Karpas-422 (cell line): ENCODE data around the gene SH2D7. TPM values are rescaled to one million over a fixed set of nuclear protein-coding genes. Genes with fewer than 3 reads are reported as not detected.
A peak's percentile ranks its signal among the peaks of the same experiment; 100 is the strongest.

Source experiments
- DNase-seq: peaks from one replicate; pipeline ENCODE4 v3.0.0-alpha.2; 2015
- H2AFZ ChIP-seq: fragments of 200-600 bp; sonication (generic); 2 replicates; pipeline ENCODE4 v1.6.1; 2014; ENCODE audit warnings: antibody characterized with exemption, low read length, mixed read lengths
- H3K27ac ChIP-seq: fragments of 200-600 bp; sonication (generic); 2 replicates; pipeline ENCODE4 v1.5.1; 2014; ENCODE audit warnings: mild to moderate bottlenecking, low read length, moderate library complexity
- H3K27me3 ChIP-seq: fragments of 200-600 bp; sonication (generic); 2 replicates; pipeline ENCODE4 v1.6.1; 2014; ENCODE audit warnings: low read length, mixed read lengths
- H3K36me3 ChIP-seq: fragments of 200-600 bp; sonication (generic); 2 replicates; pipeline ENCODE4 v1.6.1; 2014; ENCODE audit warnings: low read length, mixed read lengths; ENCODE audit not compliant: insufficient read depth
- H3K4me1 ChIP-seq: fragments of 200-600 bp; sonication (generic); 2 replicates; pipeline ENCODE4 v1.6.1; 2014; ENCODE audit warnings: mild to moderate bottlenecking, low read length, mixed read lengths
- H3K4me2 ChIP-seq: fragments of 200-600 bp; sonication (generic); 2 replicates; pipeline ENCODE4 v1.6.1; 2014; ENCODE audit warnings: low read length, low read depth, mild to moderate bottlenecking; ENCODE audit not compliant: poor library complexity, severe bottlenecking
- H3K4me3 ChIP-seq: fragments of 200-600 bp; sonication (generic); 2 replicates; pipeline ENCODE4 v1.5.1; 2014; ENCODE audit warnings: mild to moderate bottlenecking, antibody characterized with exemption, low read length, mixed read lengths
- H3K79me2 ChIP-seq: fragments of 200-600 bp; sonication (generic); 2 replicates; pipeline ENCODE4 v1.6.1; 2014; ENCODE audit warnings: mild to moderate bottlenecking, low read length, mixed read lengths
- H3K9ac ChIP-seq: fragments of 200-600 bp; sonication (generic); 2 replicates; pipeline ENCODE4 v1.6.0; 2014; ENCODE audit warnings: low read length
- H3K9me2 ChIP-seq: fragments of 200-600 bp; sonication (generic), shearing (Covaris generic); replicated peaks from 2 replicates; pipeline ENCODE4 v1.6.0; 2014; ENCODE audit warnings: mild to moderate bottlenecking, low read length, moderate library complexity; ENCODE audit not compliant: insufficient read depth
- H3K9me3 ChIP-seq: fragments of 300-700, 200-600 bp; sonication (generic); 2 replicates; pipeline ENCODE4 v1.6.1; 2014; ENCODE audit warnings: low read length, mixed read lengths
- H4K20me1 ChIP-seq: fragments of 200-600 bp; sonication (generic); 2 replicates; pipeline ENCODE4 v1.6.1; 2014; ENCODE audit warnings: mild to moderate bottlenecking, antibody characterized with exemption, low read length, low read depth; ENCODE audit not compliant: insufficient read depth
- total RNA-seq: library from RNA; depleted of rRNA; stranded (reverse); fragments of >200 nt; shearing (Covaris generic); gene quantifications from 2 replicates; pipeline ENCODE4 v1.2.3, GENCODE V29; 2014; ENCODE audit warnings: low replicate concordance

The SH2D7 gene
- total RNA-seq, 1 experiment from 2014 or later, result not detected

- H3K36me3 ChIP-seq, result no peaks in the 10 kb centered on the region
- H3K9me2 ChIP-seq, result no peaks in the 10 kb centered on the region
- H3K4me3 ChIP-seq, result no peak overlapping the region
- H4K20me1 ChIP-seq, result no peaks in the 10 kb centered on the region
- no peak overlapping the region for H3K9ac ChIP-seq
- no peaks in the 10 kb centered on the region for H3K4me1 ChIP-seq
- no peaks in the 10 kb centered on the region for H3K9me3 ChIP-seq
- no peaks in the 10 kb centered on the region for H3K27me3 ChIP-seq
- DNase-seq, result peak; percentile 92
- H3K27ac ChIP-seq, result no peak overlapping the region
- H3K79me2 ChIP-seq, result no peaks in the 10 kb centered on the region
- H2AFZ ChIP-seq, result no peak overlapping the region
- no peak overlapping the region for H3K4me2 ChIP-seq
These were observed 16.1 kb downstream of the SH2D7 start for GRCh38 chr15:78108300-78109084.

GRCh38 chr15:78109156-78109555 lies 16.8 kb downstream of the SH2D7 start:
- Histone ChIP-seq H3K79me2 (no peaks in the 10 kb centered on the region), H3K9me2 (no peaks in the 10 kb centered on the region), H3K27ac (no peak overlapping the region), H3K9ac (no peak overlapping the region), H3K36me3 (no peaks in the 10 kb centered on the region), H4K20me1 (no peaks in the 10 kb centered on the region), H3K4me2 (no peak overlapping the region), H3K4me1 (no peaks in the 10 kb centered on the region), H2AFZ (no peak overlapping the region), H3K4me3 (no peak overlapping the region), H3K27me3 (no peaks in the 10 kb centered on the region), H3K9me3 (no peaks in the 10 kb centered on the region)
- no peak for DNase-seq

DNA sequence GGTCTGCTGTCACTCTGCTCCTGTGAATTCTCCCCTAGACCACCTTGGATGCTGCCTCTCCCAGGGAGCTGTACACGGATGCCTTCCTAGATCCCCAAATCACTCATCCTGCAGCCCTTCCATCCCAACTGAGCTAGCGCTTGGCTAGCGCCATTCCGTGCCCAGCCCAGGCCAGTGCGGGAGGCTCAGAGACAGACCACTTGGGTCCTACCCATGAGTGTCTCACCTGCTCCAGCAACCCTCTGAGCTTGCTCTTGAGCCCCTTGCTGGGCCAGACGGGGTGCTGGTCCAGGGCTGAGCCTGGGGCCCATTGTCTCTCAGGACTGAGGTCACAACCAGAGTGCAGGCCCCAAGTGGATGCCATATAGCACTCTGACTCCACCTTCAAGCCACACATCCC lies 17.7 kb downstream of the SH2D7 start:
- no peak overlapping the region for H3K4me3 ChIP-seq
- no peaks in the 10 kb centered on the region for H3K36me3 ChIP-seq
- H3K27me3 ChIP-seq, result no peaks in the 10 kb centered on the region
- no peak for DNase-seq
- no peak overlapping the region for H3K27ac ChIP-seq
- no peak overlapping the region for H3K4me2 ChIP-seq
- H3K9ac ChIP-seq, result no peak overlapping the region
- no peaks in the 10 kb centered on the region for H4K20me1 ChIP-seq
- H3K9me2 ChIP-seq, result no peaks in the 10 kb centered on the region
- H3K9me3 ChIP-seq, result no peaks in the 10 kb centered on the region
- H2AFZ ChIP-seq, result no peak overlapping the region
- H3K4me1 ChIP-seq, result no peaks in the 10 kb centered on the region
- H3K79me2 ChIP-seq, result no peaks in the 10 kb centered on the region

- Histone ChIP-seq H3K27me3 (no peaks in the 10 kb centered on the region), H3K36me3 (no peaks in the 10 kb centered on the region), H2AFZ (no peak overlapping the region), H4K20me1 (no peaks in the 10 kb centered on the region), H3K4me1 (0 out of 2 replicates have a peak, but pooled peaks cover 2% of the 10 kb centered on the region), H3K9ac (no peak overlapping the region), H3K4me2 (no peak overlapping the region), H3K4me3 (no peak overlapping the region), H3K9me3 (no peaks in the 10 kb centered on the region), H3K79me2 (no peaks in the 10 kb centered on the region), H3K9me2 (no peaks in the 10 kb centered on the region), H3K27ac (no peak overlapping the region)
- no peak for DNase-seq
These were observed 18.6 kb downstream of the SH2D7 start for GRCh38 chr15:78110916-78111475.

DNA sequence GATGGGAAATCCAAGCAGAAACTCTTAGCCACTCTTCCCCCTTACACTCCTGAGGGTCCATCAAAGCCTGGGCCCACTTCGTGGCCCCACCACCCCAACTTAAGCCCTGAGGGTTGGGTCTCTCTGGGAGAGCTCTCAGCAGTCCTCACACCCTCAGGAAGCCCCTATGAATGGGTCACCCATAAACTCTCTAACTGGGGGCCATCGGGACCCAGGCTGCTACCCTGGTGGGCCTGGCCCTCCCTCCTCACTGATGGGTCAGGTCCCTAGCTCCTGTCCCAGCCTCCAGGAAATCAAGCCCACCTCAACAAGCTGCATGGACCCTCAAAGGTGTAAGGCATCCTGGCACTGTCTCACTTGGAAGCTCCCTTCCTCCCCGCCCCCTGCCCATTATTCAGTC lies 19.4 kb downstream of the SH2D7 start:
- no peaks in the 10 kb centered on the region for H3K36me3 ChIP-seq
- H3K9me2 ChIP-seq, result no peaks in the 10 kb centered on the region
- no peaks in the 10 kb centered on the region for H4K20me1 ChIP-seq
- H2AFZ ChIP-seq, result no peak overlapping the region
- H3K9me3 ChIP-seq, result no peaks in the 10 kb centered on the region
- H3K79me2 ChIP-seq, result no peaks in the 10 kb centered on the region
- no peak for DNase-seq
- H3K27me3 ChIP-seq, result no peaks in the 10 kb centered on the region
- no peak overlapping the region for H3K4me2 ChIP-seq
- no peak overlapping the region for H3K9ac ChIP-seq
- H3K4me1 ChIP-seq, result peaks cover 6% of the 10 kb centered on the region; the same call in 1 of the 2 replicates
- no peak overlapping the region for H3K4me3 ChIP-seq
- H3K27ac ChIP-seq, result no peak overlapping the region

- no peak for DNase-seq
- no peak overlapping the region for H3K4me2 ChIP-seq
- H3K4me1 ChIP-seq, result peaks cover 6% of the 10 kb centered on the region; the same call in 1 of the 2 replicates
- no peak overlapping the region for H3K27ac ChIP-seq
- H4K20me1 ChIP-seq, result no peaks in the 10 kb centered on the region
- no peaks in the 10 kb centered on the region for H3K9me2 ChIP-seq
- no peak overlapping the region for H2AFZ ChIP-seq
- H3K79me2 ChIP-seq, result no peaks in the 10 kb centered on the region
- no peaks in the 10 kb centered on the region for H3K9me3 ChIP-seq
- H3K4me3 ChIP-seq, result no peak overlapping the region
- no peak overlapping the region for H3K9ac ChIP-seq
- H3K36me3 ChIP-seq, result no peaks in the 10 kb centered on the region
- H3K27me3 ChIP-seq, result no peaks in the 10 kb centered on the region
These were observed 20.2 kb downstream of the SH2D7 start for GRCh38 chr15:78112551-78112950.

GRCh38 chr15:78120523-78120922 lies 28.2 kb downstream of the SH2D7 start:
- H3K9ac ChIP-seq, result no peak overlapping the region
- H3K4me3 ChIP-seq, result no peak overlapping the region
- no peaks in the 10 kb centered on the region for H4K20me1 ChIP-seq
- peaks cover 6% of the 10 kb centered on the region; the same call in 1 of the 2 replicates for H3K4me1 ChIP-seq
- no peaks in the 10 kb centered on the region for H3K27me3 ChIP-seq
- no peaks in the 10 kb centered on the region for H3K36me3 ChIP-seq
- no peaks in the 10 kb centered on the region for H3K79me2 ChIP-seq
- no peaks in the 10 kb centered on the region for H3K9me3 ChIP-seq
- no peaks in the 10 kb centered on the region for H3K9me2 ChIP-seq
- H2AFZ ChIP-seq, result no peak overlapping the region
- no peak overlapping the region for H3K27ac ChIP-seq
- H3K4me2 ChIP-seq, result no peak overlapping the region
- no peak for DNase-seq

DNA sequence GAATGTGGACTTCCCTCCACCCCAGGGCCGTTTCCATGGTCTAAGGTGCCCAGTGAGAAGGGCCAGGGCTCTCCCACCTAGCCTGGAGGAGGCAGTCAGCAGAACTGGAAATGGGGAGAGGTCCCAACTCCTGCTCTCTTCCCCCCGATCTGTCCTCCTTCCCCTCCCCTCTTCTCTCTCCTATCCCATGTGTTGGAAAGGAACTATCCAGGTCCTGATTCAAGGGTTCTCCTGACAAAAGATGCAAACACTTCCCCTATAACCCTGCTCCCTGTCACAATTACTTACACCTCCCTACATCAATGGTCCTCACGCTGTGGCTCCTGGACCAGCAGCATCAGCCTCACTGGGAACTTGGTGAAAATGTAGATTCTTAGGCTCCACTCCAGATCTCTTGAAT lies 32.9 kb downstream of the SH2D7 start:
- Histone ChIP-seq H3K4me3 (no peak overlapping the region), H3K4me1 (no peaks in the 10 kb centered on the region), H3K9me2 (no peaks in the 10 kb centered on the region), H3K27ac (no peak overlapping the region), H3K79me2 (no peaks in the 10 kb centered on the region), H3K9ac (no peak overlapping the region), H3K4me2 (no peak overlapping the region), H4K20me1 (no peaks in the 10 kb centered on the region), H3K9me3 (no peaks in the 10 kb centered on the region), H2AFZ (no peak overlapping the region), H3K27me3 (no peaks in the 10 kb centered on the region), H3K36me3 (no peaks in the 10 kb centered on the region)
- DNase-seq, result no peak
